Measurements from ENCODE around the gene CRTAC1.

GRCh38 chr10:97844678-97845077, 185.7 kb downstream of the CRTAC1 start:
- TF ChIP-seq CTCF (IDR thresholded peaks at IDR 0.05; ENCODE audit: insufficient read depth, low read depth, low read length): no peak
- no peak for TF ChIP-seq EZH2 (IDR thresholded peaks at IDR 0.05; ENCODE audit: insufficient read depth, low read length)

Data from astrocyte (in vitro differentiated cells and primary cell).